GM21526 (cell line): ENCODE results near the gene ZNF776.
"Not testable (repeated sequence)": the region's sequence is repeated elsewhere in the genome, so short reads cannot be mapped to it uniquely, and the experiment has no call there.

Source experiments
- ATAC-seq: cut with Tn5 transposase; IDR thresholded peaks from one replicate; pipeline ENCODE4 v1.9.1; 2021; ENCODE audit warnings: moderate library complexity; ENCODE audit not compliant: unreplicated experiment, low FRiP score

Gene ZNF776

GRCh38 chr19:57776764-57777296 is 30.2 kb downstream of the ZNF776 start:
- no peak for ATAC-seq

DNA sequence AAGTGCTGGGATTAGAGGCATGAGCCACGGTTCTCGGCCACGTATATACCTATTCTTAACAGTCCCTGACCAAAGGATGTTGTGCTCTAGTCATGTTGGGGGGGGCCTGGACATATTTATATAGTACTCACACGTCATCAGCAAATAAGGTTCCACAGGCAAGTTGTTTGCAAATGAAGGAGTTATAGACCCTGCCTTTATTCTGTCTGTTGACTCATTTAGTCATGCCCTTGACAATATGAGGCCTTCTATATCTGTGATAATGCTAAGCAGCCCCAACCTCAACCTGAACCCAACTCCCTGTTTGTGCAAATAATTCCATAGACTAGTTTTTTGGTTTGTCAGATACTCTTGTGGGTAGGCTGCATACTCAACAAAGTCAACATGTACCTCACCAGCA is 31.7 kb downstream of the ZNF776 start:
- no peak for ATAC-seq

DNA sequence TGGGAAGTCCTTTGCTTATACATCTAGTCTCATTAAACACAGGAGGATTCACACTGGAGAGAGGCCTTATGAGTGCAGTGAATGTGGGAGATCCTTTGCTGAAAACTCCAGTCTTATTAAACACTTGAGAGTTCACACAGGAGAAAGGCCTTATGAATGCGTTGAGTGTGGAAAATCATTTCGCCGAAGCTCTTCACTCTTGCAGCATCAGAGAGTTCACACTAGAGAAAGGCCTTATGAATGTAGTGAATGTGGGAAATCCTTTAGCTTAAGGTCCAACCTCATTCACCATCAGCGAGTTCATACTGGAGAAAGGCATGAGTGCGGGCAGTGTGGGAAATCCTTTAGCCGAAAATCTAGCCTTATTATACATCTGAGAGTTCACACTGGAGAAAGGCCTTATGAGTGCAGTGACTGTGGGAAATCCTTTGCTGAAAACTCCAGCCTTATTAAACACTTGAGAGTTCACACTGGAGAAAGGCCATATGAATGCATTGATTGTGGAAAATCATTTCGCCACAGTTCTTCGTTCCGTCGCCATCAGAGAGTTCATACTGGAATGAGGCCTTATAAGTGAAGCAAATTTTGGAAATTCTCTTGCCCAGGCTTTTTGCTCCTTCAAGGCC is 32.7 kb downstream of the ZNF776 start:
- ATAC-seq: no peak

- ATAC-seq: no peak
These were observed 39.7 kb downstream of the ZNF776 start for GRCh38 chr19:57786286-57786685.

DNA sequence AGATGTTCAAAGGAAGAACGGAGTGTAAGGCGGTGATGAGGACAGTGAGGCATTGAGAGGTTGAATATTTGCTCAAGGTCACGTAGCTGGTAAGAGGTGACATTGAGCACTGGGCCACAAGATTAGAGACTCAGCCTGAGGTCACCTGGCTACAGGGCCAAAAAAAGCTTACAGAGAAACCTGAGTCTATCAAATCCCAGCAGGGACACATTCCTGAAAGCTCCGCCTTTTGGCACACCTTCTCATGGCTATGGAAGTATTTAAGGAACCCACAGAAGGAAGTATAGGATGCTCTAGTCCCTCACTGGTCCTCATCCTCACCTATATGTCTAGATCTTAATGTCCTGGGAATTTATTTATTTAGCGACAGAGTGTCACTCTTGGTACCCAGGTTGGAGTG is 40.3 kb downstream of the ZNF776 start:
- no peak for ATAC-seq

GRCh38 chr19:57788114-57788692 is 41.6 kb downstream of the ZNF776 start:
- no peak for ATAC-seq

DNA sequence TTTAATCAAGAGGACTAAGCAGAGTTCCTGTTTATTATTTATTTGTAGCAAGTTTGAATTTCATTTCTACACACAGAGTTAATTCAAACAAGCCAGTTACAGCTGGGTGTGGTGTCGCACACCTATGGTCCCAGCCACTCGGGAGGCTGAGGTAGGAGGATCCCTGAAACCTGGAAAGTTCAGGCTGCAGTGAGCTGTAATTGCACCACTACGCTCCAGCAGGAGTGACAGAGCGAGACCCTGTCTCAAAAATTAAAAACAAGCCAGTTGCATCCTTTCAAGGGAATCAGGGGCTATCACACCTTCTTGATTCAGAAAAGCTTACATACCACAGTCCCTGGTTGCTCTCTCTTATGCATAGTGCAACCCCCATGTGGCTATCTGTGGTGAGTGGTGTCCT is 42.7 kb downstream of the ZNF776 start:
- ATAC-seq: no peak

- not testable (repeated sequence) for ATAC-seq
These were observed 50.0 kb downstream of the ZNF776 start for GRCh38 chr19:57796580-57796979.

- no peak for ATAC-seq
These were observed 54.1 kb downstream of the ZNF776 start for GRCh38 chr19:57800696-57801095.

DNA sequence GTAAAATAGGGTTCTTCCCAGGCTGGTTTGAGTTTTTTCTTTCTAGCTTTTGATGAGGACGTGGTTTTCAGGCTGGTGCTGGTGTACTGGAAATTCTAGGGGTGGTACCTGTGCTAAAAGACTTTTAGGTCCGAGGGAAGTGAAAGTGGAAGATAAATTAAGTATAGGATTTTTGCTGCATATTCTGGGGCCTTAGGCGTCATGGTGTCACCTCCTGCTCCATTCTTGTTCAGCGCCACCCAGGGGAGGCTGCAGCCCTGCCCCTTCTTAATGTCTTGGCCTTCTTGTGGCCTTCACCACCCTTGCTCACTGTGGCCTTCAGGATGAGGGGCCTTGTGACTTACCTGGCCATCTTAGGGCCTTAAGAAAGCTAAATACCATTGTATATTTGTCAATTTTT is 55.7 kb downstream of the ZNF776 start:
- no peak for ATAC-seq

GRCh38 chr19:57803265-57803593 is 56.6 kb downstream of the ZNF776 start:
- no peak for ATAC-seq

DNA sequence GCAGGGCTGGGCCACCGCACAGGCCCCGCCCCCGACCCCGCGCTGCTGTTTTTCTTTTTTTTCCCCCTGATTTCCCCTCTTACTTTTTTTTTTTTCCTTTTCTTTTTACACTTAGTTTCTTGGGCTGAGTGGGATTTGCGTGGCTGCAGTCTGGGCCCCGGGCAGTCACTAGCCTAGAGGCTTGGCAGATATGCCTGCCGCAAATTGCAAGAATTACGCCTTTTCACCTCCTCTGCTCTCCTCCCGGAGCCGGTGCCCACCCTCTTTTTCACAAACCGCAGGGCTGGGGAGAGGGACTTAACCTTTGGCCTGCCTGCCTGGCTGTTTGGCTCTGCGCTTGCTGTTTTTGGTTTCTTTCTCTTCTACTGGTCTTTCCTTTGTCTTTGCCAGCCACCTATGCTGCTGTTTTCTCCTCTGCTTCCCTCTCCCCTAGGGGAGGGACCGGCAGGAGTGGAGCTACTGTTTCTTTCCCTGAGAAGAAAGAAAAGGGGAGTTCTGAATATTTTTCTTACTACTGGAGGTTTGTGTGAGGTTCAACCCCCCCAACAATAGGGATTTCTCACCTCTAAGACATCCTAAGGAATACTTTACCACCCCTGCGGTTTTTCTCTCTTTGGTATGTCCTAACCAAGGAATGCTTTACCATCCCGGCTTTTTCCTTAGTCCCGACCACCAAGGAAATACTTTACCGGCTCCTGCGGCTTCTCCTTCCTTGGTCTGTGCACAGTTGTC is 57.1 kb downstream of the ZNF776 start:
- no peak for ATAC-seq

DNA sequence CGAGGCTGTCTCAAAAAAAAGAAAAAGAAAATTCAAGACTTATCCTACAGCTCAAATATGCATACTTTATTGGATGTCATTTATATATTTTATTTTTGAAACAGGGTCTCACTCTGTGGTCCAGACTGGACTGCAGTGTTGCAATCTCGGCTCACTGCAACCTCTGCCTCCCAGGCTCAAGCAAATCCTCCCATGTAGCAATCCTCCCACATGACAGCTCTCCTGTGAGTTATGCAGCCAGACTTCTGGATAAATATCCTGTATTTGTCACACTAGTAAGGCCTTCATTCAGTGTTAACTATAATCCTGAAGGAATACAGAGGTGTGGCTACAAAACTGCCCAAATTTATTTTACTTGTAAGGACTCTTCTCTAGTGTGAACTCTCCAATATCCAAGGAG is 60.9 kb downstream of the ZNF776 start:
- no peak for ATAC-seq
